ENCODE data around the gene NARF. TPM values are rescaled to one million over a fixed set of nuclear protein-coding genes. Genes with fewer than 3 reads are reported as not detected.

The NARF gene
- polyA plus RNA-seq, 1 of the 3 experiments (the other 2 are of a cell fraction), result 128 TPM

- TF ChIP-seq CHD2 (IDR thresholded peaks at IDR 0.05; ENCODE audit: low read length, partially characterized antibody) (peak; percentile 90), REST (IDR thresholded peaks at IDR 0.05; ENCODE audit: low read depth, low read length) (0 out of 2 replicates have a peak, but pooled peaks have one; percentile 18), RCOR1 (IDR thresholded peaks at IDR 0.05; ENCODE audit: low read length) (no peak), MEF2A (IDR thresholded peaks at IDR 0.05; ENCODE audit: borderline replicate concordance, low read depth) (no peak), MAX (IDR thresholded peaks at IDR 0.05; ENCODE audit: low read depth) (peak; percentile 91), YY1 (IDR thresholded peaks at IDR 0.05; ENCODE audit: low read depth) (no peak; the same call in 1 of the 2 replicates), RXRA (IDR thresholded peaks at IDR 0.05; ENCODE audit: borderline replicate concordance, low read depth) (no peak), ELF1 (IDR thresholded peaks at IDR 0.05) (no peak), TCF12 (IDR thresholded peaks at IDR 0.05) (no peak), SIN3A (IDR thresholded peaks at IDR 0.05; ENCODE audit: borderline replicate concordance, low read depth, low read length) (peak; percentile 33; the same call in 1 of the 2 replicates)
These were observed 60.6 kb downstream of the NARF start, which contains the start of gene FOXK2 (continued) for GRCh38 chr17:82518826-82519810.

GRCh38 chr17:82519971-82520903 lies 61.7 kb downstream of the NARF start:
- peaks cover 53% of the 10 kb centered on the region for H3K79me2 ChIP-seq (ENCODE audit: insufficient read depth)
- DNase-seq, result peak; percentile 80

More at GRCh38 chr17:82519971-82520903, 61.7 kb downstream of the NARF start:
- peak overlapping the region; percentile 49 for H3K9ac ChIP-seq
- peak overlapping the region; percentile 5 to 60; a peak in 3 of 4 replicates for H3K27ac ChIP-seq (ENCODE audit: low read depth in 2 of 2, low read length in 1 of 2)
- peak overlapping the region; percentile 62 to 75 for H3K4me3 ChIP-seq (ENCODE audit: low read depth in 2 of 2, low read length in 1 of 2)
- POLR2A ChIA-PET, result interaction anchor here (0.6 to 1.6 kb wide), 4 partner anchors 16 to 64 kb away, joined by 3 to 6 read pairs (median 4); no protein-coding TSS in a partner anchor
- no peaks in the 10 kb centered on the region for H3K27me3 ChIP-seq (ENCODE audit: insufficient read depth)
- H3K36me3 ChIP-seq (replicated peaks in 1 of 2; ENCODE audit: control insufficient read depth in 1 of 2, insufficient read depth in 2 of 2, low read length in 1 of 2), result peaks cover 0 to 6% of the 10 kb centered on the region in 2 experiments
- H3K4me1 ChIP-seq (ENCODE audit: control insufficient read depth in 1 of 2, insufficient read depth in 2 of 2, low read depth in 1 of 2, low read length in 1 of 2), result peaks cover 6 to 8% of the 10 kb centered on the region in 2 experiments; a peak in 2 of 4 replicates
- under 1% methylated on average over 35 of the region's 94 CpGs for WGBS (ENCODE audit: low lambda C conversion rate)
- no peaks in the 10 kb centered on the region for H3K9me2 ChIP-seq
- 0 out of 2 replicates have a peak, but pooled peaks have one; percentile 39 for TF ChIP-seq SIN3A (IDR thresholded peaks at IDR 0.05; ENCODE audit: borderline replicate concordance, low read depth, low read length)
- TF ChIP-seq MAX (IDR thresholded peaks at IDR 0.05; ENCODE audit: low read depth), result peak; percentile 60
- peak; percentile 34; the same call in 1 of the 2 replicates for TF ChIP-seq NRF1 (IDR thresholded peaks at IDR 0.05; ENCODE audit: low read depth, low read length)
- peak; percentile 86; the same call in 1 of the 2 replicates for TF ChIP-seq MXI1 (IDR thresholded peaks at IDR 0.05; ENCODE audit: low read depth, low read length)
- no peak for TF ChIP-seq FOSL2 (IDR thresholded peaks at IDR 0.05; ENCODE audit: borderline replicate concordance, low read depth)
- peaks cover 14% of the 10 kb centered on the region for H3F3A ChIP-seq (replicated peaks; ENCODE audit: insufficient read depth)
- H4K20me1 ChIP-seq (ENCODE audit: insufficient read depth), result peaks cover 50% of the 10 kb centered on the region
- peak overlapping the region; percentile 76 for H3K4me2 ChIP-seq
- CTCF ChIA-PET, result interaction anchor here (0.8 to 4.3 kb wide), 13 partner anchors 9 to 252 kb away, joined by 3 to 23 read pairs (median 4); no protein-coding TSS in a partner anchor
- H3K9me3 ChIP-seq, result no peaks in the 10 kb centered on the region
- H2AFZ ChIP-seq (ENCODE audit: low read depth), result no peak overlapping the region
